ENCODE results near the gene CERT1.

Gene CERT1

GRCh38 chr5:75433814-75434506 is 77.5 kb downstream of the CERT1 start:
- no peak overlapping the region for H3K27ac ChIP-seq

DNA sequence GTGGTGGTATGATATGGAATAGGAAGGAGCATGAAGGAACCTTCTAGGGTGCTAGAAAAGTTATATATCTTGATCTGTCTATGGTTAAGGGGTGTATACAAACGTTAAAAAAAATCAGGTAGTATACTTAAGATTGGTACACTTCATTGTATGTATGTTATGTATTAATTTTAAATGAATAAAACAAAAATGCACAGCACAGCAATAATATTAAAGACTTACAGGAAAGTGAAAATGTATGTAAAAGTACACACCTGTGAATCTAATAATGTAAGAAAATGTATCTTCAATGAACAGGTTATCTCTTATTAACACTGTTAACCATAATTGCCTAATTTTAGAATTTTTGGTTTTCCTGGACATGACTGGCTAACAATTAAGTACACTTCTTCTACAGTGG is 97.2 kb downstream of the CERT1 start:
- no peaks in the 10 kb centered on the region for H3K9me3 ChIP-seq (ENCODE audit: severe bottlenecking)

More at GRCh38 chr5:75433814-75434506, 77.5 kb downstream of the CERT1 start:
- no peaks in the 10 kb centered on the region for H3K9me3 ChIP-seq (ENCODE audit: severe bottlenecking)
- H3K4me3 ChIP-seq (ENCODE audit: low read depth, low read length) = no peak overlapping the region
- no peaks in the 10 kb centered on the region for H3K27me3 ChIP-seq (ENCODE audit: insufficient read depth, low read depth, severe bottlenecking)
- H3K36me3 ChIP-seq = no peaks in the 10 kb centered on the region
- no peak for TF ChIP-seq CTCF (IDR thresholded peaks at IDR 0.05; ENCODE audit: low read depth, low read length)
- DNase-seq = no peak

DNA sequence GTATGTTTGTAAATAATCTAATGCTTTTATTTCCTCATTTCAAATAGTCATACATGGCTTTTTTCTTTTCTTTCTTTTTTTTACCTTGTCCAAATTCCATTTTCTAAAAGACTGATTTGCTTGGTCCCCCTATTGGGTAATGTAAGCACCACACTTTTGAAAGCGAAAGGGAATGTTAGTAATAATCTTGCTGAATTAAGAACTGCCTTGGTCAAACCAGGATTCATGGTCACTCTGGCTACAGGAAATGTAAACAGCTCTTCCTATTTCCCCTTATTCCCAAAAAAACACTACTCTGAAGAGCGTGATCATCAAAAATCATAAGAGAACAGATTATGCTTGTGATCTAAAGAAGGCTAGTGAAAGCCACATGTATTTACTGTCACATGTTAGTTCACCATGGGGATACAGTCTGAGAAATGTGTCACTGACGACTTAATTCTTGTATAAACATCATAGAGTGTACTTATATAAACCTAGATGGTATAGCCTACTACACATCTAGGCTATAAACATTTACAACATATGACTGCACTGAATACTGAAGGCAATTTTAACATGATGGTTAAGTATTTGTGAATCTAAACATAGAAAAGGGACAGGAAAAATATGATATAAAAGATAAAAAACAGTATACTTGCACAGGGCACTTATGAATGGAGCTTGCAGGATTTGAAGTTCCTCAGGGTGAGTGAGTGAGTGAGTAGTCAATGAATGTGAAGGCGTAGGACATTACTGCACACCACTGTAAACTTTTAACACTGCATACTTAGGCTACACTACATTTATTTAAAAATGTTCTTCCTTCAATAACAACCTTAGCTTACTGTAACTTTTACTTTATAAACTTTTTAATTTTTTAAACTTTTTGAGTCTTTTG is 99.1 kb downstream of the CERT1 start:
- Histone ChIP-seq H3K36me3 (peaks cover 8% of the 10 kb centered on the region), H3K4me3 (ENCODE audit: low read depth, low read length) (no peak overlapping the region), H3K27me3 (ENCODE audit: insufficient read depth, low read depth, severe bottlenecking) (no peaks in the 10 kb centered on the region), H3K9me3 (ENCODE audit: severe bottlenecking) (no peaks in the 10 kb centered on the region), H3K27ac (no peak overlapping the region)
- DNase-seq = no peak
- no peak for TF ChIP-seq CTCF (IDR thresholded peaks at IDR 0.05; ENCODE audit: low read depth, low read length)

More for the DNA sequence above, 97.2 kb downstream of the CERT1 start:
- H3K27me3 ChIP-seq (ENCODE audit: insufficient read depth, low read depth, severe bottlenecking) = no peaks in the 10 kb centered on the region
- H3K27ac ChIP-seq = no peak overlapping the region
- DNase-seq = no peak
- H3K4me3 ChIP-seq (ENCODE audit: low read depth, low read length) = no peak overlapping the region
- H3K36me3 ChIP-seq = peaks cover 20% of the 10 kb centered on the region
- no peak for TF ChIP-seq CTCF (IDR thresholded peaks at IDR 0.05; ENCODE audit: low read depth, low read length)

GRCh38 chr5:75405296-75405695 is 106.1 kb downstream of the CERT1 start:
- no peaks in the 10 kb centered on the region for H3K27me3 ChIP-seq (ENCODE audit: insufficient read depth, low read depth, severe bottlenecking)
- no peaks in the 10 kb centered on the region for H3K9me3 ChIP-seq (ENCODE audit: severe bottlenecking)
- peaks cover 5% of the 10 kb centered on the region for H3K36me3 ChIP-seq
- no peak for TF ChIP-seq CTCF (IDR thresholded peaks at IDR 0.05; ENCODE audit: low read depth, low read length)
- H3K27ac ChIP-seq = no peak overlapping the region
- DNase-seq = no peak
- no peak overlapping the region for H3K4me3 ChIP-seq (ENCODE audit: low read depth, low read length)

DNA sequence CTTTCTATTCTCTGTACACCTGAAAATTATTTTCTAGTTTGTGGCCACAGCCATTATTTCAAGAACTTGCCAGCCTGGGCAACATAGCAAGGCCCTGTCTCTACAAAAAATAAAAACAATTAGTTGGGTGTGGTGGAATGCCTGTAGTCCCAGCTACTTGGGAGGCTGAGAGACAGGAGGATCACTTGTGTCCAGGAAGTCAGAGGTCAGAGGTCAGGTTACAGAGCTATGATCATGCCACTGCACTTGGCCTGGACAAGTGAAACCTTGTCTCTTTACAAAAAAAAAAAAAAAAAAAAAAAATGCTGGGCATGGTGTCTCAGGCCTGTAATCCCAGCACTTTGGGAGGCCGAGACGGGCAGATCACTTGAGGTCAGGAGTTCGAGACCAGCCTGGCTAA is 116.2 kb downstream of the CERT1 start:
- Histone ChIP-seq H3K27ac (no peak overlapping the region), H3K9me3 (ENCODE audit: severe bottlenecking) (no peaks in the 10 kb centered on the region), H3K36me3 (peaks cover 6% of the 10 kb centered on the region; the same call in 1 of the 2 replicates), H3K4me3 (ENCODE audit: low read depth, low read length) (no peak overlapping the region), H3K27me3 (ENCODE audit: insufficient read depth, low read depth, severe bottlenecking) (no peaks in the 10 kb centered on the region)
- no peak for DNase-seq
- no peak for TF ChIP-seq CTCF (IDR thresholded peaks at IDR 0.05; ENCODE audit: low read depth, low read length)
